Thoracic aorta (tissue), 2 donors: ENCODE data around the gene TMEM123. TPM values are rescaled to one million over a fixed set of nuclear protein-coding genes. Genes with fewer than 3 reads are reported as not detected.

Experiments
- ATAC-seq: fragments of 150-250 bp; one replicate; pipeline ENCODE4 v1.8.0; 2017; ENCODE audit warnings: low read depth; ENCODE audit not compliant: insufficient number of reproducible peaks, low FRiP score
- DNase-seq: peaks from one replicate; pipeline ENCODE4 v3.0.0-alpha.2; 2020; ENCODE audit warnings: low spot score
- H3K27ac ChIP-seq, 2 donors: fragments of 200-600 bp; sonication (generic); 1 replicate in 1 of 2; 2 replicates in 1 of 2; pipeline ENCODE4 v1.5.1; 2016; ENCODE audit warnings: mild to moderate bottlenecking in 2 of 2, moderate library complexity in 2 of 2
- H3K27me3 ChIP-seq: fragments of 200-600 bp; sonication (generic); replicated peaks from 2 replicates; pipeline ENCODE4 v1.6.0; 2016; ENCODE audit warnings: mild to moderate bottlenecking; ENCODE audit not compliant: insufficient read depth
- H3K36me3 ChIP-seq: fragments of 200-600 bp; sonication (generic); one replicate; pipeline ENCODE4 v1.5.1; 2016
- H3K4me1 ChIP-seq, 2 donors: fragments of 200-600 bp; sonication (generic); 1 replicate in 1 of 2; 2 replicates in 1 of 2; pipeline versions ENCODE4 v1.5.1 to v1.6.0; 2016; ENCODE audit warnings: low read depth in 2 of 2, mild to moderate bottlenecking in 1 of 2; ENCODE audit not compliant: control insufficient read depth in 1 of 2
- H3K4me3 ChIP-seq: fragments of 200-600 bp; sonication (generic); 2 replicates; pipeline ENCODE4 v1.5.1; 2016; ENCODE audit warnings: mild to moderate bottlenecking
- H3K9me3 ChIP-seq: fragments of 200-600 bp; sonication (generic); 2 replicates; pipeline ENCODE4 v1.5.1; 2016
- CTCF ChIP-seq: fragments of 200-600 bp; sonication (generic); IDR thresholded peaks from one replicate; pipeline ENCODE4 v1.5.1; 2019; ENCODE audit warnings: antibody characterized with exemption
- total RNA-seq, 2 donors: library from RNA; depleted of rRNA; stranded (reverse); fragments of >200 nt; gene quantifications; one replicate each; pipeline versions ENCODE4 v1.1.0 to v1.2.3, GENCODE V29; 2016

TMEM123 gene
- total RNA-seq, 2 donors from 2014 or later: 50.8 to 77.5 TPM

- Histone ChIP-seq H3K27ac (no peak overlapping the region), H3K4me3 (no peak overlapping the region), H3K9me3 (no peaks in the 10 kb centered on the region), H3K4me1 (peaks cover 0 to 8% of the 10 kb centered on the region in 2 donors), H3K27me3 (no peaks in the 10 kb centered on the region), H3K36me3 (peaks cover 15% of the 10 kb centered on the region)
- DNase-seq (no peak), ATAC-seq (no peak)
- TF ChIP-seq CTCF: no peak
These were observed 85.2 kb downstream of the TMEM123 start for GRCh38 chr11:102367364-102367763.

GRCh38 chr11:102364991-102365390, 87.6 kb downstream of the TMEM123 start:
- H3K36me3 ChIP-seq: peaks cover 27% of the 10 kb centered on the region

GRCh38 chr11:102361086-102362031, 91.2 kb downstream of the TMEM123 start:
- H3K4me1 ChIP-seq: no peaks in the 10 kb centered on the region
- no peak overlapping the region for H3K27ac ChIP-seq
- no peak for TF ChIP-seq CTCF
- H3K27me3 ChIP-seq: no peaks in the 10 kb centered on the region
- ATAC-seq (no peak), DNase-seq (no peak)
- peaks cover 26% of the 10 kb centered on the region for H3K36me3 ChIP-seq
- H3K9me3 ChIP-seq: no peaks in the 10 kb centered on the region
- no peak overlapping the region for H3K4me3 ChIP-seq

More at GRCh38 chr11:102364991-102365390, 87.6 kb downstream of the TMEM123 start:
- H3K27ac ChIP-seq: no peak overlapping the region
- peaks cover 0 to 8% of the 10 kb centered on the region in 2 donors for H3K4me1 ChIP-seq
- H3K4me3 ChIP-seq: no peak overlapping the region
- DNase-seq (no peak), ATAC-seq (no peak)
- no peaks in the 10 kb centered on the region for H3K9me3 ChIP-seq
- no peaks in the 10 kb centered on the region for H3K27me3 ChIP-seq
- TF ChIP-seq CTCF: no peak

GRCh38 chr11:102360681-102361080, 91.9 kb downstream of the TMEM123 start:
- Histone ChIP-seq H3K4me1 (no peaks in the 10 kb centered on the region), H3K4me3 (no peak overlapping the region), H3K27ac (no peak overlapping the region), H3K27me3 (no peaks in the 10 kb centered on the region), H3K36me3 (peaks cover 24% of the 10 kb centered on the region), H3K9me3 (no peaks in the 10 kb centered on the region)
- ATAC-seq (no peak), DNase-seq (no peak)
- TF ChIP-seq CTCF: no peak

GRCh38 chr11:102359372-102359771, 93.2 kb downstream of the TMEM123 start:
- H3K27ac ChIP-seq: no peak overlapping the region
- peaks cover 19% of the 10 kb centered on the region for H3K36me3 ChIP-seq
- H3K27me3 ChIP-seq: no peaks in the 10 kb centered on the region
- H3K4me3 ChIP-seq: no peak overlapping the region
- ATAC-seq: no peak
- DNase-seq: no peak
- H3K9me3 ChIP-seq: no peaks in the 10 kb centered on the region
- TF ChIP-seq CTCF: no peak
- H3K4me1 ChIP-seq: no peaks in the 10 kb centered on the region
